Measurements from ENCODE around the gene RNF220. TPM values are rescaled to one million over a fixed set of nuclear protein-coding genes. Genes with fewer than 3 reads are reported as not detected.

Gene RNF220
- total RNA-seq, 1 donor from 2014 or later: 22.9 TPM

GRCh38 chr1:44587796-44588460 lies 182.9 kb downstream of the RNF220 start:
- DNase-seq: no peak

- DNase-seq: no peak
Measured at GRCh38 chr1:44588551-44589210, 183.6 kb downstream of the RNF220 start.

- DNase-seq: no peak
Measured at GRCh38 chr1:44590475-44590874, 185.4 kb downstream of the RNF220 start.

GRCh38 chr1:44591381-44591780 lies 186.3 kb downstream of the RNF220 start:
- DNase-seq: no peak

GRCh38 chr1:44592208-44593145 lies 187.4 kb downstream of the RNF220 start:
- DNase-seq: no peak

GRCh38 chr1:44594353-44594752 lies 189.3 kb downstream of the RNF220 start:
- DNase-seq: no peak

- no peak for DNase-seq
Measured at GRCh38 chr1:44594871-44595735, 190.0 kb downstream of the RNF220 start.

GRCh38 chr1:44596511-44596910 lies 191.5 kb downstream of the RNF220 start:
- DNase-seq: no peak

GRCh38 chr1:44598167-44598566 lies 193.1 kb downstream of the RNF220 start:
- DNase-seq: no peak

GRCh38 chr1:44602634-44603628 lies 197.9 kb downstream of the RNF220 start:
- no peak for DNase-seq

- DNase-seq: no peak
Measured at GRCh38 chr1:44603718-44604117, 198.7 kb downstream of the RNF220 start.

GRCh38 chr1:44604157-44604955 lies 199.3 kb downstream of the RNF220 start:
- DNase-seq: no peak

GRCh38 chr1:44605914-44606615 lies 201.0 kb downstream of the RNF220 start:
- no peak for DNase-seq

- no peak for DNase-seq
Measured at GRCh38 chr1:44606701-44607281, 201.7 kb downstream of the RNF220 start.

GRCh38 chr1:44608141-44608540 lies 203.1 kb downstream of the RNF220 start:
- no peak for DNase-seq

- no peak for DNase-seq
Measured at GRCh38 chr1:44609412-44609767, 204.3 kb downstream of the RNF220 start.

- DNase-seq: no peak
Measured at GRCh38 chr1:44609768-44610526, 204.9 kb downstream of the RNF220 start.

GRCh38 chr1:44610527-44611148 lies 205.6 kb downstream of the RNF220 start:
- no peak for DNase-seq
